Left cardiac atrium (tissue), 4 donors: Measurements from ENCODE around the gene CYP27A1. TPM values are rescaled to one million over a fixed set of nuclear protein-coding genes. Genes with fewer than 3 reads are reported as not detected.

Source experiments
- ATAC-seq, 2 donors: fragments of 200-7000 bp; cut with Tn5 transposase; one replicate each; pipeline ENCODE4 v1.9.1; 2020; ENCODE audit warnings: mild to moderate bottlenecking in 2 of 2, moderate library complexity in 2 of 2
- DNase-seq: peaks from one replicate; pipeline ENCODE4 v3.0.0-alpha.2; 2020
- intact Hi-C, 2 donors: fragments of 100-400 bp; cut with DNase I; formaldehyde crosslinking; loops; one replicate each; pipeline versions ENCODE4 v1.14.1 to v1.15.1; 2022 to 2023
- long read RNA-seq: library from polyadenylated mRNA; unstranded; transcript quantifications from one replicate; pipeline ENCODE4 v2.0.0, GENCODE V29; 2021
- total RNA-seq, 2 donors: library from RNA; stranded (reverse); fragmentation: NEBNext Ultra II Directional; extraction: Animal tissue kit (Norgen Biotek cat#: 25700); gene quantifications; one replicate each; pipeline ENCODE4 v1.2.1, GENCODE V29; 2021
- donor health status: DM: no; HTN: yes; CAD: no.
- donor health status: DM: no; HTN: yes; CAD: no; lungs with severe emphysema.
- donor health status: DM: yes; HTN: yes; CAD: no.
- donor health status: Dilated cardiomyopathy.

CYP27A1 gene
- total RNA-seq, result 10 to 100 TPM; 13.8 to 17.4 TPM
- long read RNA-seq, transcript CYP27A1-201 (9 exons, 2,286 nt), result major isoform, 32 of 37 reads
- long read RNA-seq, partial matches to known transcripts, result 2 of 37 reads
- long read RNA-seq, other reads (novel, unspliced or antisense), result 3 of 37 reads

GRCh38 chr2:218781691-218782527 lies at the start of gene CYP27A1:
TSS of gene CYP27A1 (plus strand) at chr2:218782147. CDS start at chr2:218782183, 36 bp downstream.
- intact Hi-C loops, result no loop called here
- ATAC-seq (peak; percentile 87 to 94), DNase-seq (peak; percentile 61)

- DNase-seq (no peak), ATAC-seq (no peak)
- intact Hi-C loops, result loop anchor here in 1 of 2 donors (10.0 kb wide), 1 partner anchor 112 kb away; no protein-coding TSS in a partner anchor
Observed at GRCh38 chr2:218732761-218733158, 49.2 kb upstream of the CYP27A1 start.

- ATAC-seq, result peak; percentile 64 to 73
- peak; percentile 52 for DNase-seq
- intact Hi-C loops, result loop anchor here in 1 of 2 donors (10.0 kb wide), 1 partner anchor 111 kb away; no protein-coding TSS in a partner anchor
Observed at GRCh38 chr2:218733171-218734021, 48.6 kb upstream of the CYP27A1 start.

- ATAC-seq, result no peak
- intact Hi-C loops, result loop anchor here in 1 of 2 donors (10.0 kb wide), 1 partner anchor 110 kb away; no protein-coding TSS in a partner anchor
- no peak for DNase-seq
Observed at GRCh38 chr2:218734190-218734975, 47.6 kb upstream of the CYP27A1 start.

- ATAC-seq (no peak), DNase-seq (no peak)
- intact Hi-C loops, result loop anchor here in 1 of 2 donors (10.0 kb wide), 1 partner anchor 108 kb away; no protein-coding TSS in a partner anchor
Observed at GRCh38 chr2:218736531-218736930, 45.4 kb upstream of the CYP27A1 start.

GRCh38 chr2:218743068-218743467 lies 38.9 kb upstream of the CYP27A1 start:
- ATAC-seq, result no peak
- DNase-seq, result no peak
- intact Hi-C loops, result no loop called here

- ATAC-seq (no peak), DNase-seq (no peak)
- intact Hi-C loops, result no loop called here
Observed at GRCh38 chr2:218744615-218745014, 37.3 kb upstream of the CYP27A1 start.

- DNase-seq (no peak), ATAC-seq (peak; percentile 43 to 65)
- intact Hi-C loops, result no loop called here
Observed at GRCh38 chr2:218745160-218745558, 36.8 kb upstream of the CYP27A1 start.

GRCh38 chr2:218745559-218746469 lies 36.1 kb upstream of the CYP27A1 start:
- ATAC-seq (peak; percentile 92 to 95), DNase-seq (peak; percentile 79)
- intact Hi-C loops, result no loop called here

GRCh38 chr2:218746470-218746795 lies 35.5 kb upstream of the CYP27A1 start:
- intact Hi-C loops, result no loop called here
- ATAC-seq, result no peak

GRCh38 chr2:218746960-218747359 lies 35.0 kb upstream of the CYP27A1 start:
- intact Hi-C loops, result no loop called here
- DNase-seq (peak; percentile 45), ATAC-seq (peak in 1 of 2 donors; percentile 30)

More at GRCh38 chr2:218746470-218746795, 35.5 kb upstream of the CYP27A1 start:
- DNase-seq, result no peak

- intact Hi-C loops, result no loop called here
- no peak for ATAC-seq
- DNase-seq, result no peak
Observed at GRCh38 chr2:218748741-218749441, 33.1 kb upstream of the CYP27A1 start.

- intact Hi-C loops, result no loop called here
- ATAC-seq (no peak), DNase-seq (no peak)
Observed at GRCh38 chr2:218754201-218754600, 27.7 kb upstream of the CYP27A1 start.

- DNase-seq (no peak), ATAC-seq (no peak)
- intact Hi-C loops, result no loop called here
Observed at GRCh38 chr2:218754781-218755180, 27.2 kb upstream of the CYP27A1 start.

- no peak for ATAC-seq
- intact Hi-C loops, result no loop called here
- DNase-seq, result no peak
Observed at GRCh38 chr2:218755198-218755566, 26.8 kb upstream of the CYP27A1 start.

GRCh38 chr2:218755567-218756404 lies 26.2 kb upstream of the CYP27A1 start:
- ATAC-seq, result no peak
- intact Hi-C loops, result no loop called here
- no peak for DNase-seq
